Keratinocyte (primary cell): ENCODE results near the gene DHODH. TPM values are rescaled to one million over a fixed set of nuclear protein-coding genes. Genes with fewer than 3 reads are reported as not detected.
A peak's percentile ranks its signal among the peaks of the same experiment; 100 is the strongest.

Experiments used
- DNase-seq: peaks from one replicate; pipeline ENCODE4 v3.0.0-alpha.2; 2011; ENCODE audit warnings: low read depth, missing footprints, low spot score
- FAIRE-seq: peaks from 2 replicates; lab custom pipeline; 2011; peaks lifted over from hg19 to GRCh38; lab: Jason Lieb, UNC
- H2AFZ ChIP-seq: 2 replicates; pipeline ENCODE4 v1.6.0; 2012; ENCODE audit warnings: low read length, control low read depth, inconsistent platforms; ENCODE audit not compliant: control insufficient read depth
- H3K27ac ChIP-seq: 2 replicates; pipeline ENCODE4 v1.5.1; 2011; ENCODE audit warnings: low read length; ENCODE audit not compliant: control insufficient read depth, insufficient read depth
- H3K27me3 ChIP-seq: 3 replicates; pipeline ENCODE4 v1.6.0; 2011; ENCODE audit warnings: low read length; ENCODE audit not compliant: control insufficient read depth, insufficient read depth; ENCODE audit errors: extremely low read depth
- H3K36me3 ChIP-seq, 2 experiments: 2 replicates in 1 of 2; 3 replicates in 1 of 2; pipeline ENCODE4 v1.5.1; 2011; ENCODE audit warnings: low read length in 2 of 2, mild to moderate bottlenecking in 1 of 2; ENCODE audit not compliant: control insufficient read depth in 2 of 2, insufficient read depth in 2 of 2; ENCODE audit errors: extremely low read depth in 1 of 2
- H3K4me1 ChIP-seq: 3 replicates; pipeline ENCODE4 v1.5.1; 2011; ENCODE audit warnings: low read length; ENCODE audit not compliant: control insufficient read depth, insufficient read depth; ENCODE audit errors: extremely low read depth
- H3K4me2 ChIP-seq: 3 replicates; pipeline ENCODE4 v1.6.0; 2011; ENCODE audit warnings: low read depth, low read length; ENCODE audit not compliant: control insufficient read depth, insufficient read depth; ENCODE audit errors: extremely low read depth
- H3K4me3 ChIP-seq, 3 experiments: fragments of 200-600 bp in 1 of 3; sonication (generic) in 1 of 3; 2 replicates in 2 of 3; 3 replicates in 1 of 3; pipeline ENCODE4 v1.5.1; 2011 to 2016; ENCODE audit warnings: low read length in 3 of 3, mild to moderate bottlenecking in 3 of 3, control low read depth in 2 of 3, inconsistent platforms in 1 of 3, low read depth in 1 of 3, mixed read lengths in 1 of 3, mixed run types in 1 of 3, moderate library complexity in 1 of 3; ENCODE audit not compliant: control insufficient read depth in 2 of 3, insufficient read depth in 2 of 3; ENCODE audit errors: extremely low read depth in 1 of 3
- H3K79me2 ChIP-seq: 2 replicates; pipeline ENCODE4 v1.6.0; 2012; ENCODE audit warnings: low read length; ENCODE audit not compliant: control insufficient read depth, insufficient read depth
- H3K9ac ChIP-seq: 3 replicates; pipeline ENCODE4 v1.6.0; 2011; ENCODE audit warnings: low read length; ENCODE audit not compliant: control insufficient read depth, insufficient read depth; ENCODE audit errors: extremely low read depth
- H3K9me1 ChIP-seq: 3 replicates; pipeline ENCODE4 v1.6.0; 2011; ENCODE audit warnings: low read length; ENCODE audit not compliant: control insufficient read depth, insufficient read depth; ENCODE audit errors: extremely low read depth
- H3K9me3 ChIP-seq: 2 replicates; pipeline ENCODE4 v1.5.1; 2012; ENCODE audit warnings: low read depth, low read length; ENCODE audit not compliant: control insufficient read depth
- H4K20me1 ChIP-seq: 3 replicates; pipeline ENCODE4 v1.6.0; 2011; ENCODE audit warnings: low read length; ENCODE audit not compliant: control insufficient read depth, insufficient read depth; ENCODE audit errors: extremely low read depth
- EZH2 ChIP-seq: IDR thresholded peaks from one replicate; pipeline ENCODE4 v1.6.1; 2012; ENCODE audit warnings: inconsistent platforms, mild to moderate bottlenecking, low read length, moderate library complexity
- dilution Hi-C: fragments of 300-500 bp; cut with MboI; formaldehyde crosslinking; loops from one replicate; pipeline ENCODE4 v1.7.0; 2020; ENCODE audit warnings: low sequenced_read_pairs; ENCODE audit not compliant: extremely low pct_ligation_motif_present
- polyA plus RNA-seq, 5 experiments: library from polyadenylated mRNA; depleted of rRNA in 3 of 5; stranded (reverse) in 3 of 5; stranded (forward) in 1 of 5; unstranded in 1 of 5; fragments of >200 nt; gene quantifications; 1 replicate in 1 of 5; 2 replicates in 3 of 5; 3 replicates in 1 of 5; pipeline versions ENCODE4 v1.2.1 to v1.2.3, GENCODE V29; 2011 to 2012; ENCODE audit warnings: missing spikeins in 2 of 5, low read depth in 1 of 5, low replicate concordance in 1 of 5
- TF ChIP-seq, protein P1 (sequence below), 3 experiments: IDR thresholded peaks in 1 of 3; conservative IDR thresholded peaks in 1 of 3; optimal IDR thresholded peaks in 1 of 3; 2 replicates in 2 of 3; 3 replicates in 1 of 3; pipeline versions ENCODE3 to v1.5.1; 2011; ENCODE audit warnings: low read length in 3 of 3, mild to moderate bottlenecking in 3 of 3, moderate library complexity in 2 of 3, control low read depth in 1 of 3, inconsistent platforms in 1 of 3; ENCODE audit not compliant: insufficient read depth in 2 of 3; ENCODE audit errors: extremely low read depth in 1 of 3

The DHODH gene
- polyA plus RNA-seq, 1 donor (not counting 4 experiments of a cell fraction or from before 2014, with no cell fraction given), result 5.4 TPM

GRCh38 chr16:72013888-72014581, 5.5 kb downstream of the DHODH start:
- FAIRE-seq (no peak), DNase-seq (no peak)
- Histone ChIP-seq H3K4me1 (peaks cover 13% of the 10 kb centered on the region), H3K9me1 (no peaks in the 10 kb centered on the region), H3K27ac (no peak overlapping the region), H3K79me2 (no peaks in the 10 kb centered on the region), H3K27me3 (no peaks in the 10 kb centered on the region), H2AFZ (no peak overlapping the region), H3K4me3 (no peak overlapping the region), H3K36me3 (peaks cover 3 to 4% of the 10 kb centered on the region in 2 experiments), H3K9ac (no peak overlapping the region), H3K9me3 (no peaks in the 10 kb centered on the region), H4K20me1 (no peaks in the 10 kb centered on the region), H3K4me2 (peak overlapping the region; percentile 2)
- TF ChIP-seq EZH2, result no peak
- TF ChIP-seq, protein P1, sequence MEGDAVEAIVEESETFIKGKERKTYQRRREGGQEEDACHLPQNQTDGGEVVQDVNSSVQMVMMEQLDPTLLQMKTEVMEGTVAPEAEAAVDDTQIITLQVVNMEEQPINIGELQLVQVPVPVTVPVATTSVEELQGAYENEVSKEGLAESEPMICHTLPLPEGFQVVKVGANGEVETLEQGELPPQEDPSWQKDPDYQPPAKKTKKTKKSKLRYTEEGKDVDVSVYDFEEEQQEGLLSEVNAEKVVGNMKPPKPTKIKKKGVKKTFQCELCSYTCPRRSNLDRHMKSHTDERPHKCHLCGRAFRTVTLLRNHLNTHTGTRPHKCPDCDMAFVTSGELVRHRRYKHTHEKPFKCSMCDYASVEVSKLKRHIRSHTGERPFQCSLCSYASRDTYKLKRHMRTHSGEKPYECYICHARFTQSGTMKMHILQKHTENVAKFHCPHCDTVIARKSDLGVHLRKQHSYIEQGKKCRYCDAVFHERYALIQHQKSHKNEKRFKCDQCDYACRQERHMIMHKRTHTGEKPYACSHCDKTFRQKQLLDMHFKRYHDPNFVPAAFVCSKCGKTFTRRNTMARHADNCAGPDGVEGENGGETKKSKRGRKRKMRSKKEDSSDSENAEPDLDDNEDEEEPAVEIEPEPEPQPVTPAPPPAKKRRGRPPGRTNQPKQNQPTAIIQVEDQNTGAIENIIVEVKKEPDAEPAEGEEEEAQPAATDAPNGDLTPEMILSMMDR (optimal IDR thresholded peaks at IDR 0.05 in 1 of 3, IDR thresholded peaks at IDR 0.05 in 1 of 3, conservative IDR thresholded peaks at IDR 0.05 in 1 of 3; ENCODE audit: extremely low read depth in 1 of 3, insufficient read depth in 2 of 3, low read length in 3 of 3), result no peak
- dilution Hi-C loops, result no loop called here

GRCh38 chr16:72014675-72015074, 6.1 kb downstream of the DHODH start:
- no peaks in the 10 kb centered on the region for H3K9me3 ChIP-seq
- dilution Hi-C loops, result no loop called here
- no peak overlapping the region for H3K9ac ChIP-seq
- no peaks in the 10 kb centered on the region for H3K9me1 ChIP-seq
- DNase-seq, result no peak
- H3K27me3 ChIP-seq, result no peaks in the 10 kb centered on the region
- TF ChIP-seq EZH2, result no peak
- TF ChIP-seq, protein P1 (optimal IDR thresholded peaks at IDR 0.05 in 1 of 3, IDR thresholded peaks at IDR 0.05 in 1 of 3, conservative IDR thresholded peaks at IDR 0.05 in 1 of 3; ENCODE audit: extremely low read depth in 1 of 3, insufficient read depth in 2 of 3, low read length in 3 of 3), result no peak
- FAIRE-seq, result no peak
- H3K27ac ChIP-seq, result no peak overlapping the region
- H3K4me2 ChIP-seq, result no peak overlapping the region
- H3K4me3 ChIP-seq, result no peak overlapping the region
- H4K20me1 ChIP-seq, result no peaks in the 10 kb centered on the region
- H3K79me2 ChIP-seq, result no peaks in the 10 kb centered on the region
- H3K36me3 ChIP-seq, result peaks cover 3 to 4% of the 10 kb centered on the region in 2 experiments
- no peak overlapping the region for H2AFZ ChIP-seq
- H3K4me1 ChIP-seq, result peaks cover 13% of the 10 kb centered on the region
